PC-3 (cell line): Measurements from ENCODE around the gene LMLN.

Experiments used
- EZH2 ChIP-seq: fragments of 300-600 bp; sonication (generic); IDR thresholded peaks from one replicate; pipeline ENCODE4 v1.6.1; 2017; ENCODE audit warnings: antibody characterized with exemption, mild to moderate bottlenecking, low read length; ENCODE audit not compliant: unreplicated experiment
- EZH2phosphoT487 ChIP-seq: fragments of 300-600 bp; sonication (generic); IDR thresholded peaks from 2 replicates; pipeline ENCODE4 v1.6.1; 2018; ENCODE audit warnings: mild to moderate bottlenecking, antibody characterized with exemption, low read length, borderline replicate concordance
- TF ChIP-seq, protein P1 (sequence below): fragments of 300-600 bp; sonication (generic); conservative IDR thresholded peaks from 2 replicates; pipeline ENCODE4 v1.5.1; 2017; ENCODE audit warnings: antibody characterized with exemption, low read depth, mild to moderate bottlenecking, low read length

GRCh38 chr3:197963019-197963637 lies 3.1 kb downstream of the LMLN start:
- TF ChIP-seq, protein P1, sequence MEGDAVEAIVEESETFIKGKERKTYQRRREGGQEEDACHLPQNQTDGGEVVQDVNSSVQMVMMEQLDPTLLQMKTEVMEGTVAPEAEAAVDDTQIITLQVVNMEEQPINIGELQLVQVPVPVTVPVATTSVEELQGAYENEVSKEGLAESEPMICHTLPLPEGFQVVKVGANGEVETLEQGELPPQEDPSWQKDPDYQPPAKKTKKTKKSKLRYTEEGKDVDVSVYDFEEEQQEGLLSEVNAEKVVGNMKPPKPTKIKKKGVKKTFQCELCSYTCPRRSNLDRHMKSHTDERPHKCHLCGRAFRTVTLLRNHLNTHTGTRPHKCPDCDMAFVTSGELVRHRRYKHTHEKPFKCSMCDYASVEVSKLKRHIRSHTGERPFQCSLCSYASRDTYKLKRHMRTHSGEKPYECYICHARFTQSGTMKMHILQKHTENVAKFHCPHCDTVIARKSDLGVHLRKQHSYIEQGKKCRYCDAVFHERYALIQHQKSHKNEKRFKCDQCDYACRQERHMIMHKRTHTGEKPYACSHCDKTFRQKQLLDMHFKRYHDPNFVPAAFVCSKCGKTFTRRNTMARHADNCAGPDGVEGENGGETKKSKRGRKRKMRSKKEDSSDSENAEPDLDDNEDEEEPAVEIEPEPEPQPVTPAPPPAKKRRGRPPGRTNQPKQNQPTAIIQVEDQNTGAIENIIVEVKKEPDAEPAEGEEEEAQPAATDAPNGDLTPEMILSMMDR, result no peak
- TF ChIP-seq EZH2, result no peak
- TF ChIP-seq EZH2phosphoT487, result no peak
